GM19438 (cell line): ENCODE measurements around the gene MYH6.
"Not testable (repeated sequence)": the region's sequence is repeated elsewhere in the genome, so short reads cannot be mapped to it uniquely, and the experiment has no call there.

ENCODE experiments used
- ATAC-seq: cut with Tn5 transposase; IDR thresholded peaks from one replicate; pipeline ENCODE4 v1.9.1; 2021; ENCODE audit warnings: low read depth; ENCODE audit not compliant: unreplicated experiment

MYH6 gene

GRCh38 chr14:23415821-23416778, 8.0 kb upstream of the MYH6 start:
- ATAC-seq = no peak

- no peak for ATAC-seq
Observed at GRCh38 chr14:23414906-23415820, 7.1 kb upstream of the MYH6 start.

GRCh38 chr14:23414254-23414653, 6.2 kb upstream of the MYH6 start:
- ATAC-seq = no peak

GRCh38 chr14:23413681-23414080, 5.6 kb upstream of the MYH6 start:
- ATAC-seq = no peak

- no peak for ATAC-seq
Observed at GRCh38 chr14:23411563-23412525, 3.8 kb upstream of the MYH6 start.

- no peak for ATAC-seq
Observed at GRCh38 chr14:23409966-23410635, 2.0 kb upstream of the MYH6 start.

GRCh38 chr14:23409475-23409874, 1.4 kb upstream of the MYH6 start:
- ATAC-seq = no peak

GRCh38 chr14:23408307-23408630, 196 bp upstream of the MYH6 start:
- ATAC-seq = no peak

- ATAC-seq = no peak
Observed at GRCh38 chr14:23406725-23407355, 1.2 kb downstream of the MYH6 start.

GRCh38 chr14:23406244-23406643, 1.8 kb downstream of the MYH6 start:
- no peak for ATAC-seq

- ATAC-seq = no peak
Observed at GRCh38 chr14:23405516-23406025, 2.5 kb downstream of the MYH6 start.

GRCh38 chr14:23405096-23405495, 3.0 kb downstream of the MYH6 start:
- no peak for ATAC-seq

- ATAC-seq = no peak
Observed at GRCh38 chr14:23404331-23404900, 3.7 kb downstream of the MYH6 start.

GRCh38 chr14:23403908-23404307, 4.2 kb downstream of the MYH6 start:
- ATAC-seq = no peak

GRCh38 chr14:23403139-23403438, 5.0 kb downstream of the MYH6 start:
- no peak for ATAC-seq

- ATAC-seq = no peak
Observed at GRCh38 chr14:23402296-23403138, 5.6 kb downstream of the MYH6 start.

GRCh38 chr14:23401291-23401690, 6.8 kb downstream of the MYH6 start:
- ATAC-seq = no peak

GRCh38 chr14:23400496-23401149, 7.5 kb downstream of the MYH6 start:
- ATAC-seq = not testable (repeated sequence)
